GM12864 (cell line): ENCODE measurements around the gene CD99.
"Not testable (repeated sequence)": the region's sequence is repeated elsewhere in the genome, so short reads cannot be mapped to it uniquely, and the experiment has no call there.

ENCODE experiments used
- DNase-seq: peaks from one replicate; pipeline ENCODE4 v3.0.0-alpha.2; 2011; ENCODE audit warnings: low read depth
- H3K4me3 ChIP-seq: 2 replicates; pipeline ENCODE4 v1.5.1; 2011; ENCODE audit warnings: mild to moderate bottlenecking, low read depth, low read length, control low read depth
- TF ChIP-seq, protein P1 (sequence below): IDR thresholded peaks from 2 replicates; pipeline ENCODE4 v1.5.1; 2011; ENCODE audit warnings: low read depth, mild to moderate bottlenecking, moderate library complexity, low read length, control low read depth, inconsistent platforms; ENCODE audit errors: missing control alignments

The CD99 gene

DNA sequence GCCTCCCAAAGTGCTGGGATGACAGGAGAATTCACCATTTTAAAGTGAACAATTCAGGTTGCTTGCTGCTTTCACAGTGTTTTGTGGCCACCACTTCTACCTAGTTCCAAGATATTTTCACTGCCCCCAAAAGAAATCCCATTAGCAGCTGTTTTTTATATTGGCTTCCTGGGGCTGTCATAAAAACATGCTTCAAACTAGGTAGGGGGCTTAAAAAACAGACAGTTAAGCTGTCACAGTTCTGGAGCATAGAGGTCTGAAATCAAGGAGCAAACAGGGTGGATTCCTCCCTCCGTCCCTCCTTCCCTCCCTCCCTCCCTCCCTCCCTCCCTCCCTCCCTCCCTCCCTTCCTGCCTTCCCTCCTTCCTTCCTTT, 57.7 kb downstream of the CD99 start:
- no peak for DNase-seq
- TF ChIP-seq, protein P1, sequence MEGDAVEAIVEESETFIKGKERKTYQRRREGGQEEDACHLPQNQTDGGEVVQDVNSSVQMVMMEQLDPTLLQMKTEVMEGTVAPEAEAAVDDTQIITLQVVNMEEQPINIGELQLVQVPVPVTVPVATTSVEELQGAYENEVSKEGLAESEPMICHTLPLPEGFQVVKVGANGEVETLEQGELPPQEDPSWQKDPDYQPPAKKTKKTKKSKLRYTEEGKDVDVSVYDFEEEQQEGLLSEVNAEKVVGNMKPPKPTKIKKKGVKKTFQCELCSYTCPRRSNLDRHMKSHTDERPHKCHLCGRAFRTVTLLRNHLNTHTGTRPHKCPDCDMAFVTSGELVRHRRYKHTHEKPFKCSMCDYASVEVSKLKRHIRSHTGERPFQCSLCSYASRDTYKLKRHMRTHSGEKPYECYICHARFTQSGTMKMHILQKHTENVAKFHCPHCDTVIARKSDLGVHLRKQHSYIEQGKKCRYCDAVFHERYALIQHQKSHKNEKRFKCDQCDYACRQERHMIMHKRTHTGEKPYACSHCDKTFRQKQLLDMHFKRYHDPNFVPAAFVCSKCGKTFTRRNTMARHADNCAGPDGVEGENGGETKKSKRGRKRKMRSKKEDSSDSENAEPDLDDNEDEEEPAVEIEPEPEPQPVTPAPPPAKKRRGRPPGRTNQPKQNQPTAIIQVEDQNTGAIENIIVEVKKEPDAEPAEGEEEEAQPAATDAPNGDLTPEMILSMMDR, result no peak
- no peak overlapping the region for H3K4me3 ChIP-seq

DNA sequence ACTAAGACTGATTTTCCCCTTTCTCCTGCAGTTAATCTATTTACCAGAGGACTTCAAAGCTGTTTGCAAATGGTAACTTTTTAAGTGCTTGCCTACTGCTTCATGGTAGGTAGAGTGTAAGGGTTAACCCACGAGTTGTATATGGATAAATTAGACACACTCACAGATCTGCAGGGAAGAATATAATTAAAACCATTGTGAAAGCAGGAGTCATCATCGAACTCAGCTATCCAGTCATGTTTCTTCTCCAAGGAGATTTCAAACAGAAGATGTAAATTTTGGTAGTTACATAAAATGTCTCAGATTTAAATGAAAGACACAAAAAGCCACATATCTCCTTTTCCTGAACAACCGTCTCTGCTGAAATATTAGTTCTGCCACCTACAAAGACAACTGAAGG, 60.2 kb downstream of the CD99 start:
- DNase-seq, result no peak
- no peak overlapping the region for H3K4me3 ChIP-seq
- TF ChIP-seq, protein P1, result no peak

DNA sequence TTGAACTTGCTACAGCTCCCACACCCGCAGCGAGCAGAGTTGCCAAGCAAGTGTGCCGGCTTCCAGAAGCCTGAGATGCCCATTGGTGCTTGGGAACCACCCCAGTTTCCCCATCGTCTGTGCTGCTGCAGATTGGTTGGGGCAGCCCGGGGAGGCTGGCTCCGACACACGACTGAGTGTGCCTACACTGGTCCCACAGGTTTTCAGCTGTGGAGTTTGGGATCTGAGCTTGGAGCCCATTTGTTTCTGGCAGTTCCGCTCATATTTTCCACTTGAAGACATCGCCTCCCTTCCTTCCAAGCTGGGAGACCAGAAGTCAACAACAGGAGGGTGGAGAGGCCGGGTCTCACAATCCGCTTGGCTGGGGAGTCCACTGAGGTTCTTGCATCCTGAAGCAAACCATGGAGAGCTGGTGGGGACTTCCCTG, 60.8 kb downstream of the CD99 start, which contains the start of gene XG:
Gene XG, plus strand, starts transcription at position 167 of the 427 bp plus-strand sequence. Its CDS starts 235 bp downstream, at position 402.
- not testable (repeated sequence) for H3K4me3 ChIP-seq

DNA sequence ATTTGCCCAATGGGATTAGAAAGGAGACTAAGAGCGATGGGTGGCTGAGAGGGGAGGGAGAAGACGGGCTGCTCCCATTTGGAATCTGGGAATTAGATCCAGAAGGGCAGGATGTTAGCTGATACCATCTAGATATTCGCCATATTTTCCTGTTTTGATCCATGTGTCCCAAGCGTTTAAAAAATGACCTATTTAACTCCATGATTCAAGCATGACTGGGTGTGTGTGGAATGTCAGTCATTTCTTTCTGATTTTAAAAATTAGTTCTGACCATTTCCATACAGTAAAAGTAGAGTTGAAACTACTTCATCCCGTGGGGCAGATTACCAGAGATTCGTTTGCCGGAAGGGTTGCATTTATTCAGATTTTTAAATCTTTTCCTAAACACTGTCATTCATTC, 61.3 kb downstream of the CD99 start:
- DNase-seq, H3K4me3 ChIP-seq: not testable (repeated sequence)

More for the DNA sequence above, 60.8 kb downstream of the CD99 start, which contains the start of gene XG:
- not testable (repeated sequence) for DNase-seq

DNA sequence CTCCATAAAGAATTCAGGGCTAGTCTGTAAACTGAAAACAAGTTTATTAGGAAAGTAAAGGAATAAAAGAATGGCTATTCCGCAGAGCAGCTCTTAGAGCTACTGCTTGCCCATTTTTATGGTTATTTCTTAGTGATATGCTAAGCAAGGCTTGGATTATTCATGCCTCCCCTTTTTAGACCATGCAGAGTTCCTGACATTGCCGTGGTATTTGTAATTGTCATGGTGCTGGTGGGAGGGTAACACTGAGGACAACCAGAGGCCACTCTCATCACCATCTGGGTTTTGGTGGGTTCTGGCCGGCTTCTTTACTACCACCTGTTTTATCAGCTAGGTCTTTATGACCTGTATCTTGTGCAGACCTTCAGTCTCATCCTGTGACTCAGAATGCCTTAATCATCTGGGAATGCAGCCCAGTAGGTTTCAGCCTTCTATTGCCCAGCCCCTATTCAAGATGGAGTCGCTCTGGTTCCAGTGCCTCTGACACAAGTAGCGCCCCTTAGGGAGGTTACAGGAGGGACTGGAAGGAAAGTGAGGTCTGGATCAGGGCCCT, 64.1 kb downstream of the CD99 start:
- H3K4me3 ChIP-seq, DNase-seq: not testable (repeated sequence)

DNA sequence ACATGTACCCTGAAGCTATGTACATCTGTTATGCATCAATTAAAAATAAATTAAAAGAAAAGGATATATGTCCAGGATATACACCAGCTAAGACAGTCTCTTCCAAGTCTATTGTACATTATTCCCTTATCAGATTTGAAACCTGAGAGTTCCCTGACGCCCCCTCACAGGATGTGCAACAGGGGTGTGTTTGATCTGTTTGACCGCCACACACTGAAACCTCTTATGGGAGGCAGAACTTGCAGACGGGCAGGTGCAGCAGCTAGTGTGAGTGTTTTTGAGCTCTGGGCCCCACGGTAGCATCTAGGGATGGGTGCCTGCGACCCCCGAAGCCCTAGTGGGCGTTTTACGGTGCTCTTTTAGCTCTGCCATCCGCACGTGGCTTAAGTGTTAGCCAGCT, 65.5 kb downstream of the CD99 start:
- TF ChIP-seq, protein P1, result no peak
- no peak for DNase-seq
- no peak overlapping the region for H3K4me3 ChIP-seq

DNA sequence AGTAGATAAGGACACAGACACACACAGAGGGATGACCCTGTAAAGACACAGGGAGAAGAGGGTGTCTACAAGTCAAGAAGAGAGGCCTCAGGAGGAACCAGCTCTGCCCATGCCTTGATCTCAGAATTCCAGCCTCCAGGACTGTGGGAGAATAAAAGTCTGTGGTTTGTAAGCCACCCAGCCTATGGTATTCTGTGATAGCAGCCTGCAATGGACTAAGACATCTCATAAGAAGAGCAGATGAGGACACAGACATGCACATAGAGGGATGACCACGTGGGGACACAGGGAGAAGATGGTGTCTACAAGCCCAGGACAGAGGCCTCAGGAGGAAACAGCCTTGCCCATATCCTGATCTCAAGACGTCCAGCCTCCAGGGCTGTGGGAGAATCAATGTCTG, 70.2 kb downstream of the CD99 start:
- DNase-seq, result no peak
- TF ChIP-seq, protein P1, result no peak
- H3K4me3 ChIP-seq, result no peak overlapping the region

DNA sequence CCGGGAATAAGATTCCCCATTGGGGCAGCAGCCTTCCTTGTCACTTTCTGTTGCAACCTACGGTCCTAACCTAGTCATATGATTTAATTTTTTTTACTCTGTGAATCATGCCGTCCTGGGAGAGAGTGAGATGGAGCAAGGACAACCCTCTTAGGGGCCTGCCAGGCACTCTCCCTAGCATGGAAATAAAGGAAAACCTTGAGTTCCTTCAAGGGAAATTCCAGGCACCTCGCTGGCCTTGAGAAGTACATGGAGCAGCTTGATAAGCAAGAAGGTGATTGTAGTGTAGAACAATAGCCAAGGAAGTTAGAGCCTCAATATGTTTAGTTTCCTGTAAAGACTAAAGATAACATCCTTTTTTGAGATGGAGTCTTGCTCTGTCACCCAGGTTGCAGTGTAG, 71.6 kb downstream of the CD99 start:
- not testable (repeated sequence) for H3K4me3 ChIP-seq, DNase-seq

DNA sequence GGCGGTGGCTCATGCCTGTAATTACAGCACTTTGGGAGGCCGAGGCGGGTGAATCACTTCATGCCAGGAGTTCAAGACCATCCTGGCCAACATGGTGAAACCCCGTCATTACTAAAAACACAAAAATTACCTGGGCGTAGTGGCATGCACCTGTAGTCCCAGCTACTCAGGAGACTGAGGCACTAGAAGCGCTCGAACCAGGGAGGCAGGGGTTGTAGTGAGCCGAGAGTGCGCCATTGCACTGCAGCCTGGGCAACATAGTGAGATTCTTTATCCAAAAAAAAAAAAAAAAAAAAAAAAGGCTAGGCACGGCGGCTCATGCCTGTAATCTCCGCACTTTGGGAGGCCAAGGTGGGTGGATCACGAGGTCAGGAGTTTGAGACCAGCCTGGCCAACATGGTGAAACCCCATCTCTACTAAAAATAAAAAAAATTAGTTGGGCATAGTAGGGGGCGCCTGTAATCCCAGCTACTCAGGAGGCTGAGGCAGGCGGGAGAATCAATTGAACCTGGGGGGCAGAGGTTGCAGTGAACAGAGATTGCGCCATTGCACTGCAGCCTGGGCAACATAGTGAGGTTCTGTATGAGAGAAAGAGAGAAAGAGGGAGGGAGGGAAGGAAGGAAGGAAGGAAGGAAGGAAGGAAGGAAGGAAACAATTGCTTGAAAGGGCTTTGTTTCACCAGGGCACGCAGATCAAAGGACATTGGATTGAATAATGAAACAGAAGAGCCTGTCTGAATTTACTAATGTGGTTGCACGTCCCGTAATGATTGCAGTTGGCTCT, 73.9 kb downstream of the CD99 start:
- H3K4me3 ChIP-seq, DNase-seq: not testable (repeated sequence)

DNA sequence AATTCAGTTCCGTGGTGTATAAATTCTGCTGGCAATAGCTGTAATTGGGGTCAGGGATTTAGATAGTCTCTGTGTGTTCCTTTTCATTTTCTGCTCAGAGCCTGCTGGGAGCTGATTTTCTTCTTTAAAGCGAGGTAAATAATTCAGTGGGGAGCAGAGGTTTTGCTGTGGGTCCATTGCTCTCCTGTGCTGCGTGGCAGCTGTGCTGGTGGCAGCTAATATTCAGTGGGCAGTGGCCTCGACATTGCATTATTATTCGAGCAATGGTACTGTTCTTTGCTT, 74.4 kb downstream of the CD99 start:
- TF ChIP-seq, protein P1, result no peak
- no peak for DNase-seq
- H3K4me3 ChIP-seq, result no peak overlapping the region
